Ovary (tissue), 9 donors: Measurements from ENCODE around the gene PLEKHA6. TPM values are rescaled to one million over a fixed set of nuclear protein-coding genes. Genes with fewer than 3 reads are reported as not detected.

Experiments used
- DNase-seq, 5 donors: peaks; one replicate each; pipeline ENCODE4 v3.0.0-alpha.2; 2019 to 2020
- H3K27ac ChIP-seq, 2 donors: fragments of 200-600 bp; one replicate each; pipeline versions ENCODE4 v1.5.1 to v1.8.0; 2019 to 2022
- H3K27me3 ChIP-seq: fragments of 200-600 bp; one replicate; pipeline ENCODE4 v1.8.0; 2022
- H3K36me3 ChIP-seq: fragments of 200-600 bp; sonication (generic); one replicate; pipeline ENCODE4 v1.5.1; 2019
- H3K4me1 ChIP-seq: one replicate; pipeline ENCODE4 v1.8.1; 2013; ENCODE audit warnings: mild to moderate bottlenecking, moderate library complexity; ENCODE audit not compliant: insufficient read depth
- H3K4me3 ChIP-seq: fragments of 200-600 bp; sonication (generic); one replicate; pipeline ENCODE4 v1.5.1; 2017
- H3K9me3 ChIP-seq, 2 donors: fragments of 200-600 bp in 1 of 2; sonication (generic) in 1 of 2; one replicate each; pipeline versions ENCODE4 v1.5.1 to v1.8.1; 2013 to 2019; ENCODE audit warnings: mild to moderate bottlenecking in 1 of 2, moderate library complexity in 1 of 2
- CTCF ChIP-seq, 3 donors: fragments of 450-650 bp in 2 of 3; fragments of 200-600 bp in 1 of 3; IDR thresholded peaks; one replicate each; pipeline versions ENCODE4 v1.5.1 to v1.8.0; 2016 to 2022; ENCODE audit warnings: antibody characterized with exemption in 3 of 3, mild to moderate bottlenecking in 1 of 3
- EP300 ChIP-seq: sonication (generic); formaldehyde crosslinking; IDR thresholded peaks from one replicate; pipeline ENCODE4 v1.6.1; 2017; ENCODE audit warnings: antibody characterized with exemption
- POLR2A ChIP-seq: fragments of 450-650 bp; IDR thresholded peaks from one replicate; pipeline ENCODE4 v1.6.1; 2017; ENCODE audit warnings: antibody characterized with exemption, mild to moderate bottlenecking, moderate library complexity
- WGBS, 3 donors: extraction: QIAGEN DNeasy Blood & Tissue Kit in 1 of 3; methylation state at CpG; one replicate each; pipeline versions ENCODE4 v1.1.5 to v1.1.7; 2013 to 2017; 5-methylcytosine and 5-hydroxymethylcytosine counted together
- intact Hi-C, 4 donors: fragments of 100-400 bp; cut with DNase I; formaldehyde crosslinking; loops; one replicate each; pipeline versions ENCODE4 v1.11.0 to v1.15.1; 2022 to 2023
- polyA plus RNA-seq, 2 donors: library from polyadenylated mRNA; stranded (reverse); fragments of 200-250 nt in 1 of 2; fragments of 350-450 nt in 1 of 2; fragmentation: Illumina TruSeq in 1 of 2; extraction: RNeasy Lipid Tissue Mini Kit (QIAGEN cat#74804) in 1 of 2; gene quantifications; one replicate each; pipeline ENCODE4 v1.2.3, GENCODE V29; 2013 to 2014
- total RNA-seq, 7 donors: library from RNA; depleted of rRNA in 2 of 7; stranded (reverse); fragments of >200 nt in 2 of 7; fragmentation: NEBNext Ultra II Directional in 3 of 7; extraction: Animal tissue kit (Norgen Biotek cat#: 25700) in 3 of 7; gene quantifications; one replicate each; pipeline versions ENCODE4 v1.1.0 to v1.2.4, GENCODE V29; 2016 to 2023
- donor health status: DM: no; HTN: no; CAD: no; lungs with moderate emphysema.
- donor health status: DM: no; HTN: no; CAD: no.
- donor health status: Bipolar disorder and iron deficiency.
- donor health status: DM: yes; HTN: yes; CAD: no.
- donor health status: DM: no; HTN: no; CAD: no.
- donor health status: DM: yes; HTN: yes; CAD: no.

Gene PLEKHA6
- total and polyA plus RNA-seq, 9 donors, result 2.3 to 20.5 (median 6.6) TPM

- intact Hi-C loops, result no loop called here
- H3K27ac ChIP-seq, result no peak overlapping the region
- TF ChIP-seq CTCF (IDR thresholded peaks at IDR 0.05) (no peak), POLR2A (no peak), EP300 (no peak)
- H3K4me1 ChIP-seq, result no peaks in the 10 kb centered on the region
- H3K27me3 ChIP-seq, result no peaks in the 10 kb centered on the region
- H3K36me3 ChIP-seq, result no peaks in the 10 kb centered on the region
- H3K4me3 ChIP-seq, result no peak overlapping the region
- WGBS, 3 donors, result 68 to 85% (median 82%) methylated on average over 12 of the region's 12 CpGs
- DNase-seq, result no peak
- H3K9me3 ChIP-seq, result no peaks in the 10 kb centered on the region
Measured at GRCh38 chr1:204340081-204340889, 19.4 kb downstream of the PLEKHA6 start.

GRCh38 chr1:204339541-204339940 lies 20.2 kb downstream of the PLEKHA6 start:
- no peaks in the 10 kb centered on the region for H3K27me3 ChIP-seq
- no peak overlapping the region for H3K27ac ChIP-seq
- H3K4me1 ChIP-seq, result no peaks in the 10 kb centered on the region
- H3K36me3 ChIP-seq, result no peaks in the 10 kb centered on the region
- no peak overlapping the region for H3K4me3 ChIP-seq
- TF ChIP-seq POLR2A (no peak), EP300 (no peak)
- DNase-seq, result no peak
- intact Hi-C loops, result no loop called here
- no peaks in the 10 kb centered on the region for H3K9me3 ChIP-seq

- 94 to 96% (median 96%) methylated on average over 12 of the region's 12 CpGs for WGBS, 3 donors
- Histone ChIP-seq H3K4me3 (no peak overlapping the region), H3K27ac (no peak overlapping the region), H3K4me1 (no peaks in the 10 kb centered on the region), H3K9me3 (no peaks in the 10 kb centered on the region), H3K27me3 (no peaks in the 10 kb centered on the region), H3K36me3 (no peaks in the 10 kb centered on the region)
- TF ChIP-seq CTCF (IDR thresholded peaks at IDR 0.05) (no peak), EP300 (no peak)
- DNase-seq, result no peak
- intact Hi-C loops, result no loop called here
Measured at GRCh38 chr1:204338997-204339396, 20.7 kb downstream of the PLEKHA6 start.

- DNase-seq, result no peak
- H3K27ac ChIP-seq, result no peak overlapping the region
- no peaks in the 10 kb centered on the region for H3K27me3 ChIP-seq
- no peaks in the 10 kb centered on the region for H3K36me3 ChIP-seq
- no peak overlapping the region for H3K4me3 ChIP-seq
- TF ChIP-seq CTCF (IDR thresholded peaks at IDR 0.05) (no peak), EP300 (no peak), POLR2A (no peak)
- no peaks in the 10 kb centered on the region for H3K4me1 ChIP-seq
- intact Hi-C loops, result no loop called here
- 54 to 85% (median 78%) methylated on average over 2 of the region's 2 CpGs for WGBS, 3 donors
- no peaks in the 10 kb centered on the region for H3K9me3 ChIP-seq
Measured at GRCh38 chr1:204338360-204338759, 21.4 kb downstream of the PLEKHA6 start.

- H3K4me1 ChIP-seq, result no peaks in the 10 kb centered on the region
- no peaks in the 10 kb centered on the region for H3K36me3 ChIP-seq
- no peaks in the 10 kb centered on the region for H3K9me3 ChIP-seq
- no peak for TF ChIP-seq CTCF (IDR thresholded peaks at IDR 0.05)
- TF ChIP-seq EP300, result no peak
- no peak for TF ChIP-seq POLR2A
- no peaks in the 10 kb centered on the region for H3K27me3 ChIP-seq
- 77 to 96% (median 89%) methylated on average over 6 of the region's 6 CpGs for WGBS, 3 donors
- no peak for DNase-seq
- H3K4me3 ChIP-seq, result no peak overlapping the region
- no peak overlapping the region for H3K27ac ChIP-seq
- intact Hi-C loops, result no loop called here
Measured at GRCh38 chr1:204337583-204337982, 22.1 kb downstream of the PLEKHA6 start.
